HuH-7 (cell line): ENCODE results near the gene TAS2R46.
"Not testable (repeated sequence)": the region's sequence is repeated elsewhere in the genome, so short reads cannot be mapped to it uniquely, and the experiment has no call there.

Experiments
- DNase-seq: peaks from one replicate; pipeline ENCODE4 v3.0.0; 2011; ENCODE audit warnings: low spot score

TAS2R46 gene

GRCh38 chr12:11062194-11062593 is at the start of gene TAS2R46:
TAS2R46 (minus strand) TSS chr12:11062294; CDS start chr12:11062294, 0 bp downstream.
- not testable (repeated sequence) for DNase-seq

- not testable (repeated sequence) for DNase-seq
These were observed 49.1 kb upstream of the TAS2R46 start for GRCh38 chr12:11111213-11111612.

GRCh38 chr12:11108862-11109261 is 46.8 kb upstream of the TAS2R46 start:
- no peak for DNase-seq

GRCh38 chr12:11107719-11108118 is 45.6 kb upstream of the TAS2R46 start:
- DNase-seq: no peak

GRCh38 chr12:11106288-11106687 is 44.2 kb upstream of the TAS2R46 start:
- no peak for DNase-seq

GRCh38 chr12:11105546-11105945 is 43.5 kb upstream of the TAS2R46 start:
- DNase-seq: no peak

- not testable (repeated sequence) for DNase-seq
These were observed 32.8 kb upstream of the TAS2R46 start for GRCh38 chr12:11094910-11095309.

- no peak for DNase-seq
These were observed 30.0 kb upstream of the TAS2R46 start, which contains the start of gene TAS2R43 for GRCh38 chr12:11092128-11092527. TAS2R43 (minus strand) TSS chr12:11092313; CDS start chr12:11092229, 84 bp downstream.

- DNase-seq: no peak
These were observed 27.2 kb upstream of the TAS2R46 start for GRCh38 chr12:11089246-11089645.

GRCh38 chr12:11085419-11085818 is 23.3 kb upstream of the TAS2R46 start:
- DNase-seq: no peak

GRCh38 chr12:11081987-11082386 is 19.9 kb upstream of the TAS2R46 start:
- DNase-seq: no peak

- no peak for DNase-seq
These were observed 16.2 kb upstream of the TAS2R46 start for GRCh38 chr12:11078246-11078645.

- no peak for DNase-seq
These were observed 13.5 kb upstream of the TAS2R46 start for GRCh38 chr12:11075642-11076041.

- no peak for DNase-seq
These were observed 9.3 kb upstream of the TAS2R46 start for GRCh38 chr12:11071414-11071813.

- no peak for DNase-seq
These were observed 8.9 kb upstream of the TAS2R46 start for GRCh38 chr12:11070999-11071398.

- DNase-seq: no peak
These were observed 7.8 kb upstream of the TAS2R46 start for GRCh38 chr12:11069854-11070365.

- DNase-seq: no peak
These were observed 5.4 kb upstream of the TAS2R46 start for GRCh38 chr12:11067514-11067913.

GRCh38 chr12:11059784-11060183 is 2.3 kb downstream of the TAS2R46 start:
- no peak for DNase-seq

- DNase-seq: no peak
These were observed 3.1 kb downstream of the TAS2R46 start for GRCh38 chr12:11059041-11059440.

GRCh38 chr12:11055306-11055705 is 6.8 kb downstream of the TAS2R46 start:
- no peak for DNase-seq

GRCh38 chr12:11049806-11050531 is 12.1 kb downstream of the TAS2R46 start:
- DNase-seq: not testable (repeated sequence)

GRCh38 chr12:11041366-11041765 is 20.7 kb downstream of the TAS2R46 start:
- DNase-seq: not testable (repeated sequence)

GRCh38 chr12:11040162-11040561 is 21.9 kb downstream of the TAS2R46 start:
- no peak for DNase-seq

- no peak for DNase-seq
These were observed 22.9 kb downstream of the TAS2R46 start for GRCh38 chr12:11039171-11039570.
